ENCODE results near the gene EIF3F. TPM values are rescaled to one million over a fixed set of nuclear protein-coding genes. Genes with fewer than 3 reads are reported as not detected.

EIF3F gene
- total and polyA plus RNA-seq, 2 donors (not counting 1 experiment from before 2014, with no cell fraction given): 330 to 584 TPM

GRCh38 chr11:7977232-7977917 is 9.8 kb upstream of the EIF3F start:
- no peak overlapping the region for H2AFZ ChIP-seq (ENCODE audit: insufficient read depth, low read depth, low read length, poor library complexity, severe bottlenecking)
- intact Hi-C loops (cut with micrococcal nuclease): no loop called here

More at GRCh38 chr11:7977232-7977917, 9.8 kb upstream of the EIF3F start:
- Histone ChIP-seq H3K9me3 (ENCODE audit: control extremely low read depth in 1 of 3, control insufficient read depth in 2 of 3, insufficient read depth in 1 of 3, low read length in 2 of 3) (peaks cover 0 to 2% (median 0%) of the 10 kb centered on the region in 3 donors), H4K20me1 (ENCODE audit: control insufficient read depth, insufficient read depth, low read length, poor library complexity, severe bottlenecking) (no peaks in the 10 kb centered on the region), H3K4me1 (ENCODE audit: control insufficient read depth in 2 of 2, insufficient read depth in 2 of 2, low read length in 2 of 2) (no peaks in the 10 kb centered on the region), H3K27ac (ENCODE audit: low read length in 2 of 2) (no peak overlapping the region), H3K4me3 (ENCODE audit: control extremely low read depth in 1 of 5, extremely low read depth in 1 of 5, insufficient read depth in 1 of 5, low read depth in 2 of 5, low read length in 4 of 5) (no peak overlapping the region), H3K4me2 (replicated peaks; ENCODE audit: low read depth, low read length, poor library complexity, severe bottlenecking) (no peak overlapping the region), H3K27me3 (replicated peaks in 1 of 4; ENCODE audit: control extremely low read depth in 1 of 4, control insufficient read depth in 3 of 4, insufficient read depth in 4 of 4, low read length in 3 of 4) (peaks cover 0 to 4% (median 0%) of the 10 kb centered on the region in 4 experiments), H3K36me3 (replicated peaks in 1 of 2; ENCODE audit: control extremely low read depth in 1 of 2, control insufficient read depth in 1 of 2, extremely low read depth in 1 of 2, insufficient read depth in 2 of 2, low read length in 1 of 2) (no peaks in the 10 kb centered on the region), H3K9ac (ENCODE audit: low read length) (no peak overlapping the region), H3K79me2 (ENCODE audit: control insufficient read depth, insufficient read depth, low read length) (no peaks in the 10 kb centered on the region)
- CTCF ChIA-PET: interaction anchor here (0.6 to 1.2 kb wide), 2 partner anchors 38 to 1310 kb away, joined by 3 read pairs; no protein-coding TSS in a partner anchor
- Mint-ChIP-seq H3K27me3 (peaks cover 3% of the 10 kb centered on the region), H3K27ac (no peak overlapping the region), H3K4me1 (no peaks in the 10 kb centered on the region), H3K9me3 (ENCODE audit: insufficient read depth) (no peaks in the 10 kb centered on the region), H3K4me3 (no peak overlapping the region)
- DNase-seq (no peak), ATAC-seq (ENCODE audit: low read depth) (no peak)
- WGBS (ENCODE audit: insufficient coverage): 55% methylated on average over 3 of the region's 5 CpGs
- TF ChIP-seq CTCF (IDR thresholded peaks at IDR 0.05) (no peak), EZH2 (IDR thresholded peaks at IDR 0.05; ENCODE audit: borderline replicate concordance, insufficient read depth, low read depth, low read length, poor library complexity, severe bottlenecking) (no peak)
- POLR2A ChIA-PET: interaction anchor here (0.7 kb wide), 1 partner anchor 878 kb away, joined by 5 read pairs; no protein-coding TSS in a partner anchor

Data from B cell (primary cell).